ENCODE results near the gene STARD3NL.

GRCh38 chr7:38168890-38169570, 9.0 kb upstream of the STARD3NL start:
- TF ChIP-seq CTCF (IDR thresholded peaks at IDR 0.05; ENCODE audit: poor library complexity, severe bottlenecking) (no peak), POLR2AphosphoS5 (IDR thresholded peaks at IDR 0.05) (no peak), RAD21 (conservative IDR thresholded peaks at IDR 0.05) (no peak), REST (IDR thresholded peaks at IDR 0.05; ENCODE audit: borderline replicate concordance) (no peak), TAF1 (IDR thresholded peaks at IDR 0.05; ENCODE audit: low read depth) (no peak), EZH2 (IDR thresholded peaks at IDR 0.05; ENCODE audit: borderline replicate concordance, insufficient read depth, low read length, poor library complexity, severe bottlenecking) (no peak), MXI1 (conservative IDR thresholded peaks at IDR 0.05; ENCODE audit: poor library complexity, severe bottlenecking) (no peak), EP300 (conservative IDR thresholded peaks at IDR 0.05; ENCODE audit: poor library complexity, severe bottlenecking) (no peak)

Data from neural cell (in vitro differentiated cells).